GM12878 (cell line): ENCODE data around the gene ITPRIPL2.

Source experiments
- ATF2 ChIP-seq: IDR thresholded peaks from 2 replicates; pipeline ENCODE4 v1.6.1; 2012; ENCODE audit warnings: low read length, inconsistent platforms
- BCL11A ChIP-seq: IDR thresholded peaks from 2 replicates; pipeline ENCODE4 v1.6.1; 2011; ENCODE audit warnings: low read depth, low read length
- CBX3 ChIP-seq: fragments of 200-600 bp; sonication (generic); IDR thresholded peaks from 2 replicates; pipeline ENCODE4 v1.6.1; 2016; ENCODE audit warnings: low read depth, borderline replicate concordance
- EZH2 ChIP-seq: IDR thresholded peaks from 2 replicates; pipeline ENCODE4 v1.6.1; 2012; ENCODE audit warnings: low read depth, mild to moderate bottlenecking, control low read depth, inconsistent platforms, low read length, borderline replicate concordance; ENCODE audit not compliant: control insufficient read depth
- FOXM1 ChIP-seq: IDR thresholded peaks from 2 replicates; pipeline ENCODE4 v1.6.1; 2012; ENCODE audit warnings: low read depth, mild to moderate bottlenecking, inconsistent platforms, low read length, moderate library complexity
- MLLT1 ChIP-seq: fragments of 450-650 bp; IDR thresholded peaks from 2 replicates; pipeline ENCODE4 v1.6.1; 2016; ENCODE audit warnings: mild to moderate bottlenecking
- SIX5 ChIP-seq: IDR thresholded peaks from 2 replicates; pipeline ENCODE4 v1.6.1; 2011; ENCODE audit warnings: mild to moderate bottlenecking, low read depth, low read length, moderate library complexity; ENCODE audit not compliant: severe bottlenecking
- TF ChIP-seq, protein P1 (sequence below): IDR thresholded peaks from 2 replicates; pipeline ENCODE4 v1.6.1; 2012; ENCODE audit warnings: low read depth, low read length, improper control_type of control experiment

- TF ChIP-seq ATF2 (no peak), MLLT1 (no peak), CBX3 (no peak), FOXM1 (no peak), BCL11A (no peak), EZH2 (no peak), SIX5 (no peak)
- TF ChIP-seq, protein P1, sequence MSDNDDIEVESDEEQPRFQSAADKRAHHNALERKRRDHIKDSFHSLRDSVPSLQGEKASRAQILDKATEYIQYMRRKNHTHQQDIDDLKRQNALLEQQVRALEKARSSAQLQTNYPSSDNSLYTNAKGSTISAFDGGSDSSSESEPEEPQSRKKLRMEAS, result no peak
Observed at GRCh38 chr16:19131825-19132218, 18.1 kb downstream of the ITPRIPL2 start.
